Endothelial cell of umbilical vein (primary cell): ENCODE data around the gene ATPAF1. TPM values are rescaled to one million over a fixed set of nuclear protein-coding genes. Genes with fewer than 3 reads are reported as not detected.

Experiments used
- BruUV-seq: library from RNA; stranded (reverse); fragments of 400-500 nt; replicated peaks from 2 replicates; lab custom pipeline; 2021; lab: Mats Ljungman, UMichigan
- CTCF ChIA-PET: fragments of 300-600, 350-600 bp; sonication (Branson Sonifier 250); formaldehyde crosslinking; loops from one replicate; lab custom pipeline; 2021; ENCODE audit warnings: antibody characterized with exemption, inconsistent platforms; lab: Charles Lee
- POLR2A ChIA-PET: fragments of 300-600, 350-600 bp; sonication (Branson Sonifier 250); formaldehyde crosslinking; loops from one replicate; lab custom pipeline; 2021; ENCODE audit warnings: antibody characterized with exemption, inconsistent platforms; lab: Charles Lee
- DNase-seq: peaks from one replicate; pipeline ENCODE4 v3.0.0-alpha.2; 2011; ENCODE audit warnings: low read depth, low spot score
- FAIRE-seq: peaks from 2 replicates; lab custom pipeline; 2011; peaks lifted over from hg19 to GRCh38; lab: Jason Lieb, UNC
- H2AFZ ChIP-seq: 2 replicates; pipeline ENCODE4 v1.6.0; 2012; ENCODE audit warnings: low read depth, low read length, control low read depth, inconsistent platforms
- H3K27ac ChIP-seq: 2 replicates; pipeline ENCODE4 v1.5.1; 2011; ENCODE audit warnings: low read depth, mild to moderate bottlenecking, control low read depth, low read length, moderate library complexity; ENCODE audit not compliant: insufficient read depth
- H3K27me3 ChIP-seq, 2 experiments: 2 replicates each; pipeline versions ENCODE4 v1.6.0 to v1.6.1; 2011; ENCODE audit warnings: low read length in 2 of 2, mixed read lengths in 1 of 2; ENCODE audit not compliant: control insufficient read depth in 2 of 2, insufficient read depth in 2 of 2
- H3K36me3 ChIP-seq, 2 experiments: 2 replicates in 1 of 2; 3 replicates in 1 of 2; pipeline ENCODE4 v1.5.1; 2011; ENCODE audit warnings: low read length in 2 of 2, mild to moderate bottlenecking in 1 of 2, moderate library complexity in 1 of 2; ENCODE audit not compliant: control insufficient read depth in 2 of 2, insufficient read depth in 2 of 2; ENCODE audit errors: extremely low read depth in 1 of 2
- H3K4me1 ChIP-seq: 3 replicates; pipeline ENCODE4 v1.5.1; 2011; ENCODE audit warnings: mild to moderate bottlenecking, low read length; ENCODE audit not compliant: control insufficient read depth, insufficient read depth; ENCODE audit errors: extremely low read depth
- H3K4me2 ChIP-seq: 2 replicates; pipeline ENCODE4 v1.6.1; 2011; ENCODE audit warnings: low read length, control low read depth, mixed read lengths; ENCODE audit not compliant: insufficient read depth
- H3K4me3 ChIP-seq, 3 experiments: fragments of 200-600 bp in 1 of 3; sonication (generic), shearing (Covaris generic) in 1 of 3; replicated peaks in 1 of 3; 2 replicates each; pipeline ENCODE4 v1.5.1; 2011 to 2016; ENCODE audit warnings: control low read depth in 3 of 3, low read length in 3 of 3, mild to moderate bottlenecking in 2 of 3, inconsistent platforms in 1 of 3, low read depth in 1 of 3, moderate library complexity in 1 of 3; ENCODE audit not compliant: insufficient read depth in 1 of 3
- H3K79me2 ChIP-seq: 2 replicates; pipeline ENCODE4 v1.6.0; 2012; ENCODE audit warnings: low read length, inconsistent platforms; ENCODE audit not compliant: control insufficient read depth, insufficient read depth
- H3K9ac ChIP-seq: replicated peaks from 2 replicates; pipeline ENCODE3; 2011; ENCODE audit warnings: low read length, control low read depth; ENCODE audit not compliant: insufficient read depth; ENCODE audit errors: extremely low read depth
- H3K9me1 ChIP-seq: replicated peaks from 3 replicates; pipeline ENCODE4 v1.6.0; 2011; ENCODE audit warnings: mild to moderate bottlenecking, low read length; ENCODE audit not compliant: control insufficient read depth, insufficient read depth; ENCODE audit errors: extremely low read depth
- H3K9me3 ChIP-seq: replicated peaks from 2 replicates; pipeline ENCODE4 v1.5.1; 2012; ENCODE audit warnings: low read length, inconsistent platforms; ENCODE audit not compliant: control insufficient read depth, insufficient read depth
- H4K20me1 ChIP-seq: replicated peaks from 2 replicates; pipeline ENCODE3; 2011; ENCODE audit warnings: mild to moderate bottlenecking, low read length; ENCODE audit not compliant: control insufficient read depth, insufficient read depth; ENCODE audit errors: extremely low read depth
- EZH2 ChIP-seq: IDR thresholded peaks from 2 replicates; pipeline ENCODE4 v1.6.1; 2012; ENCODE audit warnings: borderline replicate concordance, low read depth, mild to moderate bottlenecking, moderate library complexity, low read length, inconsistent platforms; ENCODE audit not compliant: severe bottlenecking
- FOS ChIP-seq: IDR thresholded peaks from 2 replicates; pipeline ENCODE4 v1.6.1; 2011; ENCODE audit warnings: mild to moderate bottlenecking, low read length, moderate library complexity, borderline replicate concordance; ENCODE audit not compliant: insufficient read depth
- GATA2 ChIP-seq: IDR thresholded peaks from 2 replicates; pipeline ENCODE4 v1.7.0; 2011; ENCODE audit warnings: low read depth, mild to moderate bottlenecking, moderate library complexity, mixed read lengths, low read length; ENCODE audit not compliant: insufficient read length, insufficient read depth
- JUN ChIP-seq: IDR thresholded peaks from 2 replicates; pipeline ENCODE4 v1.6.1; 2011; ENCODE audit warnings: borderline replicate concordance, low read depth; ENCODE audit not compliant: insufficient read length, insufficient read depth
- MYC ChIP-seq: IDR thresholded peaks from one replicate; pipeline ENCODE4 v1.6.1; 2011; ENCODE audit warnings: mild to moderate bottlenecking, low read depth, low read length
- POLR2A ChIP-seq: IDR thresholded peaks from 2 replicates; pipeline ENCODE4 v1.6.1; 2012; ENCODE audit warnings: low read depth, mild to moderate bottlenecking, control low read depth, low read length
- POLR2AphosphoS5 ChIP-seq: IDR thresholded peaks from 2 replicates; pipeline ENCODE4 v1.6.1; 2012; ENCODE audit warnings: low read depth, mild to moderate bottlenecking, control low read depth, low read length, moderate library complexity; ENCODE audit not compliant: insufficient read depth
- dilution Hi-C: fragments of 300-500 bp; cut with MboI; formaldehyde crosslinking; loops from one replicate; pipeline ENCODE4 v1.15.0; 2019; ENCODE audit warnings: low sequenced_read_pairs; ENCODE audit not compliant: extremely low pct_ligation_motif_present
- intact Hi-C: fragments of 100-400 bp; cut with micrococcal nuclease; formaldehyde crosslinking; loops from one replicate; pipeline ENCODE4 v1.10.0; 2022
- polyA plus RNA-seq, 4 experiments: library from polyadenylated mRNA; depleted of rRNA in 3 of 4; stranded (reverse) in 3 of 4; unstranded in 1 of 4; fragments of >200 nt; gene quantifications; 2 replicates each; pipeline versions ENCODE4 v1.2.1 to v1.2.3, GENCODE V29; 2011 to 2012; ENCODE audit warnings: missing spikeins in 1 of 4
- total RNA-seq: library from RNA; stranded (reverse); gene quantifications from 2 replicates; pipeline ENCODE4 v1.2.3, GENCODE V29; 2021
- TF ChIP-seq, protein P1 (sequence below), 2 donors: IDR thresholded peaks; 1 replicate in 1 of 2; 2 replicates in 1 of 2; pipeline ENCODE4 v1.5.1; 2011; ENCODE audit warnings: low read length in 2 of 2, mild to moderate bottlenecking in 2 of 2, moderate library complexity in 2 of 2, control low read depth in 1 of 2, inconsistent platforms in 1 of 2, low read depth in 1 of 2; ENCODE audit not compliant: insufficient read depth in 1 of 2; ENCODE audit errors: extremely low read depth in 1 of 2
- TF ChIP-seq, protein P2 (sequence below): IDR thresholded peaks from 2 replicates; pipeline ENCODE4 v1.6.1; 2011; ENCODE audit not compliant: insufficient read depth, insufficient read length

ATPAF1 gene
- total and polyA plus RNA-seq, 2 donors (not counting 3 experiments of a cell fraction or from before 2014, with no cell fraction given): 28.3 to 29.6 TPM

DNA sequence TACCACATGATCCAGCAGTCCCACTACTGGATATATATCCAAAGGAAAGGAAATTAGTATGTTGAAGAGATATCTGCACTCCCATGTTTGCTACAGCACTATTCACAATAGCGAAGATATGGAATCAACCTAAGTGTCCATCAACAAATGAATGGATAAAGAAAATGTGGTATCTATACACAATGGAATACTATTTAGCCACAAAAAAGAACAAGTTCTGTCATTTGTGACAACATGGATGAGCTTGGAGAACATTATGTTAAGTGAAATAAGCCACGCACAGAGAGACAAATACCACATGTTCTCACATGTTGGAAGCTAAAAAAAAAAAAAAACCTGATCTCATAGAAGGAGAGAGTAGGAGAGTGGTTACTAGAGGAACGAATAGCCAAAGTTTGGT lies 17.7 kb downstream of the ATPAF1 start:
- Histone ChIP-seq H4K20me1 (no peaks in the 10 kb centered on the region), H3K4me2 (no peak overlapping the region), H3K27me3 (no peaks in the 10 kb centered on the region), H2AFZ (no peak overlapping the region), H3K9me1 (no peaks in the 10 kb centered on the region), H3K79me2 (no peaks in the 10 kb centered on the region), H3K9ac (no peak overlapping the region), H3K36me3 (peaks cover 2 to 4% of the 10 kb centered on the region in 2 experiments), H3K4me3 (no peak overlapping the region), H3K9me3 (no peaks in the 10 kb centered on the region), H3K4me1 (no peaks in the 10 kb centered on the region), H3K27ac (no peak overlapping the region)
- DNase-seq (no peak), FAIRE-seq (no peak)
- dilution Hi-C loops (no loop called here), intact Hi-C loops (no loop called here)
- BruUV-seq: no TSS peak
- POLR2A ChIA-PET: interaction anchor here (0.6 kb wide), 1 partner anchor 23 kb away, joined by 4 read pairs; no protein-coding TSS in a partner anchor
- CTCF ChIA-PET: no interaction called here
- TF ChIP-seq JUN: no peak
- no peak for TF ChIP-seq GATA2
- TF ChIP-seq EZH2: no peak
- TF ChIP-seq POLR2AphosphoS5: no peak
- no peak for TF ChIP-seq FOS
- TF ChIP-seq, protein P1, sequence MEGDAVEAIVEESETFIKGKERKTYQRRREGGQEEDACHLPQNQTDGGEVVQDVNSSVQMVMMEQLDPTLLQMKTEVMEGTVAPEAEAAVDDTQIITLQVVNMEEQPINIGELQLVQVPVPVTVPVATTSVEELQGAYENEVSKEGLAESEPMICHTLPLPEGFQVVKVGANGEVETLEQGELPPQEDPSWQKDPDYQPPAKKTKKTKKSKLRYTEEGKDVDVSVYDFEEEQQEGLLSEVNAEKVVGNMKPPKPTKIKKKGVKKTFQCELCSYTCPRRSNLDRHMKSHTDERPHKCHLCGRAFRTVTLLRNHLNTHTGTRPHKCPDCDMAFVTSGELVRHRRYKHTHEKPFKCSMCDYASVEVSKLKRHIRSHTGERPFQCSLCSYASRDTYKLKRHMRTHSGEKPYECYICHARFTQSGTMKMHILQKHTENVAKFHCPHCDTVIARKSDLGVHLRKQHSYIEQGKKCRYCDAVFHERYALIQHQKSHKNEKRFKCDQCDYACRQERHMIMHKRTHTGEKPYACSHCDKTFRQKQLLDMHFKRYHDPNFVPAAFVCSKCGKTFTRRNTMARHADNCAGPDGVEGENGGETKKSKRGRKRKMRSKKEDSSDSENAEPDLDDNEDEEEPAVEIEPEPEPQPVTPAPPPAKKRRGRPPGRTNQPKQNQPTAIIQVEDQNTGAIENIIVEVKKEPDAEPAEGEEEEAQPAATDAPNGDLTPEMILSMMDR (IDR thresholded peaks at IDR 0.05; ENCODE audit: extremely low read depth in 1 of 2, insufficient read depth in 1 of 2, low read depth in 1 of 2, low read length in 2 of 2): no peak
- TF ChIP-seq, protein P2, sequence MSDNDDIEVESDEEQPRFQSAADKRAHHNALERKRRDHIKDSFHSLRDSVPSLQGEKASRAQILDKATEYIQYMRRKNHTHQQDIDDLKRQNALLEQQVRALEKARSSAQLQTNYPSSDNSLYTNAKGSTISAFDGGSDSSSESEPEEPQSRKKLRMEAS: no peak
- no peak for TF ChIP-seq MYC
- TF ChIP-seq POLR2A: no peak
